ENCODE data around the gene CD209. TPM values are rescaled to one million over a fixed set of nuclear protein-coding genes. Genes with fewer than 3 reads are reported as not detected.

Gene CD209
- total RNA-seq, 2 donors from 2014 or later = not detected

DNA sequence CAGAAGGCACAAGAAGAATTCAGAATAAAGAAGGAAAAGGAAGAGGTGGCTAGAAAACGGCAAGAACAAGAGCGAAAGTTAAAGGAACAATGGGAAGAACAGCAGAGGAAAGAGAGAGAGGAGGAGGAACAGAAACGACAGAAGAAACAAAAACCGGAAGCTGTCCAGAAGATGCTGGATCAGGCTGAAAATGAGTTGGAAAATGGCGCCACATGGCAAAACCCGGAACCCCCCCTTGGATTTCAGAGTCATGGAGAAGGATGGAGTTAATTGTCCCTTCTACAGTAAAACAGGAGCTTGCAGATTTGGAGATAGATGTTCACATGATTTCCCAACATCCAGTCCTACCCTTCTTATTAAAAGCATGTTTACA is 6.7 kb downstream of the CD209 start:
- Mint-ChIP-seq H3K4me1 (peaks cover 8% of the 10 kb centered on the region), H3K4me3 (no peak overlapping the region), H3K27ac (no peak overlapping the region), H3K27me3 (peaks cover 56% of the 10 kb centered on the region), H3K36me3 (ENCODE audit: low read depth) (peaks cover 6% of the 10 kb centered on the region)
- ATAC-seq (no peak), DNase-seq (no peak)
- H3K9me3 ChIP-seq (ENCODE audit: control insufficient read depth, low read length, poor library complexity, severe bottlenecking) = no peaks in the 10 kb centered on the region

DNA sequence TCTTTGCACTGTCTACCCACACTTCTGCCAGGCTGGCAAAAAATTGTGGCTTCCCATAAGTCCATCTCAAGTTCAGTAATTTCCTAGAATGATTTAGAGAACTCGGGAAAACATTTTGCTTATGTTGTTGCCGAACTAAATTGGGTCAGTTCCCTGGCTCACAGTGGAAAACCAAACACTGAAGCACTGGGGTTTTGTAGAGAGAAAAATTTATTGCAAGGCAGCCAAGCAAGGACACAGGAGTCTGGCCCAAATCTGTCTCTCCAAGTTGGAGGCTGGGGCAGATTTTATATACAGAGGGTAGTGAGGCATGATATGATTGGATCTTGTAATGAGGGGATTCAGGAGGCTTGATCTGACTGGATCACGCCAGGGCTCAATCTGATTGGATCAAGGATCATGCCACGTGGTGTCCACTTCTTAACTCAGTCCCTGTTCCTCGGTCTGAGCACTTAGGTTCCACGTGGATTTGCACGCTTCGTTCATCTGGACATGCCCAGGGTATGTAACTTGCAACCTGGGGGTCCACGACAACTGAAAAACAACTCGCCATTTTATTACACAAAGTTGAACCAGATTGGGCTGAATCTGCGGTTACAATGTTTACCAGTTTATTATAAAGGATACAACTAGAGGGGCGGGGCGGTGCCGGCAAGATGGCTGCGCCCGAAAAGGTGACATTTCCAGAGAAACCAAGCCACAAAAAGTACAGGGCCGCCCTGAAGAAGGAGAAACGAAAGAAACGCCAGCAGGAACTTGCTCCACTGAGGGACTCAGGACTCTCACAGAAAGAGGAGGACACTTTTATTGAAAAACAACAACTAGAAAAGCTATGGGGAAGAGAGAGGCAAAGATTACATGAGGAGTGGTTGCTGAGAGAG is 7.3 kb downstream of the CD209 start:
- Mint-ChIP-seq H3K27ac (no peak overlapping the region), H3K4me3 (no peak overlapping the region), H3K36me3 (ENCODE audit: low read depth) (peaks cover 6% of the 10 kb centered on the region), H3K4me1 (peaks cover 8% of the 10 kb centered on the region), H3K27me3 (peaks cover 56% of the 10 kb centered on the region)
- DNase-seq (no peak), ATAC-seq (no peak)
- no peaks in the 10 kb centered on the region for H3K9me3 ChIP-seq (ENCODE audit: control insufficient read depth, low read length, poor library complexity, severe bottlenecking)

DNA sequence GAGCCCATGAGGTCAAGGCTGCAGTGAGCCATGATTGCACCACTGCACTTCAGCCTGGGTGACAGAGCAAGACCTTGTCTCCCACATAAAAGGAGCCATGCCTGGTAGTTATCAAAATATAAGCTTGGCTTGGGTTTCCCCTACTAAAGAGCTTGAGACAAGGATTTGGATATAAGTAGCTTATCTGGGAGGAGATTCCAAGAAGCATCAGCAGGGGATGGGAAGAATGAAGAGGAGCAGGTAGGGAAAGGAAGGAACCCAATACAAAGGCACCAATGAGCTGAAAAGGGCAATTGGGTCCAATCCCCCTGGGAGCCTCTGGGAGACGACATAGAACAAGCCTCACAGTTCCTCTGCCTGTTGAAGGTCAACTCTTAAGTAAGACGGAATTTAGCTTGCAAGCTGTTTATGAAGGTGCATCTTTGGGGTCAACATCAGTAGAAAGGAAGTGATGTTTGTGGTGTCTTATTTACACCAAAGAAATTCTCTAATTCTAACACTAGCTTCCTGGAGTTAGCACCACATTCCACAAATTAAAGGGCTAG is 8.1 kb downstream of the CD209 start:
- Mint-ChIP-seq H3K4me1 (peaks cover 11% of the 10 kb centered on the region), H3K27me3 (peaks cover 51% of the 10 kb centered on the region), H3K36me3 (ENCODE audit: low read depth) (peaks cover 8% of the 10 kb centered on the region), H3K4me3 (no peak overlapping the region), H3K27ac (no peak overlapping the region)
- ATAC-seq (no peak), DNase-seq (no peak)
- no peaks in the 10 kb centered on the region for H3K9me3 ChIP-seq (ENCODE audit: control insufficient read depth, low read length, poor library complexity, severe bottlenecking)

- ATAC-seq = no peak
- H3K4me1 Mint-ChIP-seq = peaks cover 10% of the 10 kb centered on the region
- H3K36me3 Mint-ChIP-seq (ENCODE audit: low read depth) = peaks cover 8% of the 10 kb centered on the region
- no peaks in the 10 kb centered on the region for H3K9me3 ChIP-seq (ENCODE audit: control insufficient read depth, low read length, poor library complexity, severe bottlenecking)
- peak overlapping the region; percentile 8 for H3K27ac Mint-ChIP-seq
- H3K4me3 Mint-ChIP-seq = no peak overlapping the region
- no peak for DNase-seq
- H3K27me3 Mint-ChIP-seq = peaks cover 48% of the 10 kb centered on the region
Measured at GRCh38 chr19:7738023-7738422, 9.3 kb downstream of the CD209 start.

GRCh38 chr19:7737215-7737614 is 10.1 kb downstream of the CD209 start:
- Mint-ChIP-seq H3K4me3 (no peak overlapping the region), H3K4me1 (peaks cover 10% of the 10 kb centered on the region), H3K36me3 (ENCODE audit: low read depth) (peaks cover 8% of the 10 kb centered on the region), H3K27ac (peak overlapping the region; percentile 8), H3K27me3 (peaks cover 49% of the 10 kb centered on the region)
- ATAC-seq (no peak), DNase-seq (no peak)
- H3K9me3 ChIP-seq (ENCODE audit: control insufficient read depth, low read length, poor library complexity, severe bottlenecking) = no peaks in the 10 kb centered on the region

DNA sequence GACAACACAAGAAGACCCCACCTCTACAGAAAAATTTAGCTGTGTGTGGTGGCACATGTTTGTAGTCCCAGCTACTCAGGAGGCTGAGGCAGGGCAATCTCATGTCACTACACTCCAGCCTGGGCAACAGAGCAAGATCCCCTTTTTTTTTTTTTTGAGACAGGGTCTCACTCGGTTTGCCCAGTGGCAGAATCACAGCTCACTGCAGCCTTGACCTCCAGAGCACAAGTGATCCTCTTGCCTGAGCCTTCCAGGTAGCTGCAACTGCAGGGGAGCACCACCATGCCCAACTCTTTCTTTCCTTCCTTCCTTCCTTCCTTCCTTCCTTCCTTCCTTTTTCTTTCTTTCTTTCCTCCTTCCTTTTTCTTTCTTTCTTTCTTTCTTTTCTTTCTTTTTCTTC is 11.2 kb downstream of the CD209 start:
- peaks cover 8% of the 10 kb centered on the region for H3K4me1 Mint-ChIP-seq
- H3K27ac Mint-ChIP-seq = no peak overlapping the region
- H3K36me3 Mint-ChIP-seq (ENCODE audit: low read depth) = peaks cover 8% of the 10 kb centered on the region
- H3K4me3 Mint-ChIP-seq = no peak overlapping the region
- DNase-seq (no peak), ATAC-seq (no peak)
- H3K27me3 Mint-ChIP-seq = peaks cover 48% of the 10 kb centered on the region
- no peaks in the 10 kb centered on the region for H3K9me3 ChIP-seq (ENCODE audit: control insufficient read depth, low read length, poor library complexity, severe bottlenecking)

DNA sequence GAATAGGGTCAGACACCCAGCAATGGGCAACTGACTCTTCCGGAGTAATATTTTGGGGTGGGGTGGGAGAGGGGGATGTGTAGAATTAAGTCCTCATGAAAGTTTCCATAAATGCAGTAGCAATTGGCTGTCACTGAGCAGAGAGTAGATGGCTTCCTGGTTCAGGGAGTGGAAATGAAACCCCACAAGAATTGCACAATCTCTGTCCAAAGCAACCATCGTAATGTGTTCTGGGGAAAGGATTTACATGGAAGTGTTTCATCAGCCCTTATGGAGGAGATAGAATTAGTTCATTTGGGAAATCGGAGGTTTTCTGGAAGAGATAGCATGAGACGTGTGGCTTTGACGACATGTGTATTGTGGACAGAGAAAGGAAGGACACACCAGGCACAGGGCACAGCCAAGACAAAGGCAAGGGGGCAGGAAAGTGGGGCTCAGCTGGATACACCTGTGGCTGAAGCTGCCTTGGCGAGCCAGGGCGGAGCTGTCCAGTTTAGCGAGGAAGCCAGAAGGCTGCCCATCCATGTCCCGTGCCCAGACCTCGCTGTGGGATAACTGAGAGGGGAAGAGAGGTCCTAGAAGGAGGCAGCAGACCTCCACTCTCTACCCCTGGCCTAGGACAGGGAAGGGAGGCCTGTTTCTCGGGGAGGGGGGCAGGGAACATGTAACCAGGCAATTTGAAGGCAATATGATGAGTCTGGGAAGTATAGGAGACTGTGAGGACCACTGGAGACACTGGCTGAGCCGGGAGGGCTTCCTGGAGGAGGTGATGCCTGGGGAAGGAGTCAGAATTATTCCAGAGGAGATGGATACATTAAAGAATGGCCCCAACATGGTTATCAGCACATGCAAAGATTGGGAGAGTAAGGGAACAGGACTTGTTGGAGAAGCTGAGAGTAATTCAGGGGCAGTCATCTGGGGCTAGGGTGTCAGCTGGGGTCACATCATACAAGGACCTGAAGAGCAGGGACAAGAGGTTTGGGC is 12.8 kb downstream of the CD209 start:
- Mint-ChIP-seq H3K27me3 (peaks cover 41% of the 10 kb centered on the region), H3K27ac (no peak overlapping the region), H3K36me3 (ENCODE audit: low read depth) (peaks cover 5% of the 10 kb centered on the region), H3K4me3 (no peak overlapping the region), H3K4me1 (peaks cover 12% of the 10 kb centered on the region)
- no peaks in the 10 kb centered on the region for H3K9me3 ChIP-seq (ENCODE audit: control insufficient read depth, low read length, poor library complexity, severe bottlenecking)
- DNase-seq (no peak), ATAC-seq (no peak)

DNA sequence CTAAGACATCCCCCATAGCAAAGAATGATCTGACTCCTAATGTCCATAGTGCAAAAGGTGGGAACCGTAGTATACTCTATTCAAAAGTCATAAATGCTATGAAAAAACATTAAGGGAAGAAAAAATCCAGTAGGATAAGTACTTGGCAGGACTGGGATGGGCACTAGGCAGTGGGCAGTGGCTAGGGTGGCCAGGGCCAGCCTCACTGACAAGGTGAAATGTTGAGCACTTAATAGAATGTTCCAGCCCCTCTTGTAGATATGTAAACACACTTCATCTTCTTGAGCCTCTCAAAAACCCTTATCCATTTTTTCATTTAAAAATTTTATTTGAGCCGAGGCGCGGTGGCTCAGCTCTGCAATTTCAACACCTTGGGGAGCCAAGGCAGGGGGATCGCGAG is 14.0 kb downstream of the CD209 start:
- ATAC-seq (no peak), DNase-seq (no peak)
- Mint-ChIP-seq H3K27ac (no peak overlapping the region), H3K27me3 (peaks cover 42% of the 10 kb centered on the region), H3K4me1 (peaks cover 12% of the 10 kb centered on the region), H3K36me3 (ENCODE audit: low read depth) (peaks cover 6% of the 10 kb centered on the region), H3K4me3 (peak overlapping the region; percentile 25)
- H3K9me3 ChIP-seq (ENCODE audit: control insufficient read depth, low read length, poor library complexity, severe bottlenecking) = no peaks in the 10 kb centered on the region

- Mint-ChIP-seq H3K36me3 (ENCODE audit: low read depth) (peaks cover 11% of the 10 kb centered on the region), H3K4me3 (no peak within 1 kb of the TSS), H3K27me3 (peaks cover 44% of the 10 kb centered on the region), H3K4me1 (peaks cover 10% of the 10 kb centered on the region), H3K27ac (no peak within 1 kb of the TSS)
- DNase-seq (no peak), ATAC-seq (no peak)
- H3K9me3 ChIP-seq (ENCODE audit: control insufficient read depth, low read length, poor library complexity, severe bottlenecking) = no peaks in the 10 kb centered on the region
Measured at GRCh38 chr19:7732045-7732444, 15.3 kb downstream of the CD209 start, which contains the start of gene CLEC4G. Gene CLEC4G, minus strand, starts transcription at chr19:7732110. Its CDS starts 8 bp downstream, at chr19:7732102.

- no peak for DNase-seq
- no peaks in the 10 kb centered on the region for H3K9me3 ChIP-seq (ENCODE audit: control insufficient read depth, low read length, poor library complexity, severe bottlenecking)
- H3K36me3 Mint-ChIP-seq (ENCODE audit: low read depth) = peaks cover 11% of the 10 kb centered on the region
- no peak for ATAC-seq
- H3K27me3 Mint-ChIP-seq = peaks cover 44% of the 10 kb centered on the region
- H3K27ac Mint-ChIP-seq = no peak overlapping the region
- no peak overlapping the region for H3K4me3 Mint-ChIP-seq
- peaks cover 10% of the 10 kb centered on the region for H3K4me1 Mint-ChIP-seq
Measured at GRCh38 chr19:7731615-7732014, 15.7 kb downstream of the CD209 start.

DNA sequence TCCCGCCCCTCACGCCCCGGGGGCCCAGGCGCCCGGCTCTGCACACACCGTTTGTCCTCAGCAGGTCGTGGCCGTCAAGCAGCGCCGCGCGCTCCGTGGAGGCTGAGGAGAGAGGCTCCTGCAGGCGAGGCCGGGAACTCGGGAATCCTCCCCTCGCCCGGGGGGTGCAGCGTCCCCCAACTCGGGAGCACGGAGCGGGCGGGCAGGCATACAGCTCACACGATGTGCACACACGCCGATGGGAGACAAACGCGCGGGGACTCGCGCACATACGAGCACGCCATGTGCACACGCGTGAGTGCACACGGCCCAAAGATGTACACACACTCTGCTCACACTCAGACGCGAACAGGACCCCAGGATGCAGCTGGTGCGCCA is 16.1 kb downstream of the CD209 start:
- peaks cover 44% of the 10 kb centered on the region for H3K27me3 Mint-ChIP-seq
- no peaks in the 10 kb centered on the region for H3K9me3 ChIP-seq (ENCODE audit: control insufficient read depth, low read length, poor library complexity, severe bottlenecking)
- DNase-seq = no peak
- H3K27ac Mint-ChIP-seq = no peak overlapping the region
- H3K36me3 Mint-ChIP-seq (ENCODE audit: low read depth) = peaks cover 11% of the 10 kb centered on the region
- H3K4me1 Mint-ChIP-seq = peaks cover 10% of the 10 kb centered on the region
- ATAC-seq = no peak
- H3K4me3 Mint-ChIP-seq = no peak overlapping the region

DNA sequence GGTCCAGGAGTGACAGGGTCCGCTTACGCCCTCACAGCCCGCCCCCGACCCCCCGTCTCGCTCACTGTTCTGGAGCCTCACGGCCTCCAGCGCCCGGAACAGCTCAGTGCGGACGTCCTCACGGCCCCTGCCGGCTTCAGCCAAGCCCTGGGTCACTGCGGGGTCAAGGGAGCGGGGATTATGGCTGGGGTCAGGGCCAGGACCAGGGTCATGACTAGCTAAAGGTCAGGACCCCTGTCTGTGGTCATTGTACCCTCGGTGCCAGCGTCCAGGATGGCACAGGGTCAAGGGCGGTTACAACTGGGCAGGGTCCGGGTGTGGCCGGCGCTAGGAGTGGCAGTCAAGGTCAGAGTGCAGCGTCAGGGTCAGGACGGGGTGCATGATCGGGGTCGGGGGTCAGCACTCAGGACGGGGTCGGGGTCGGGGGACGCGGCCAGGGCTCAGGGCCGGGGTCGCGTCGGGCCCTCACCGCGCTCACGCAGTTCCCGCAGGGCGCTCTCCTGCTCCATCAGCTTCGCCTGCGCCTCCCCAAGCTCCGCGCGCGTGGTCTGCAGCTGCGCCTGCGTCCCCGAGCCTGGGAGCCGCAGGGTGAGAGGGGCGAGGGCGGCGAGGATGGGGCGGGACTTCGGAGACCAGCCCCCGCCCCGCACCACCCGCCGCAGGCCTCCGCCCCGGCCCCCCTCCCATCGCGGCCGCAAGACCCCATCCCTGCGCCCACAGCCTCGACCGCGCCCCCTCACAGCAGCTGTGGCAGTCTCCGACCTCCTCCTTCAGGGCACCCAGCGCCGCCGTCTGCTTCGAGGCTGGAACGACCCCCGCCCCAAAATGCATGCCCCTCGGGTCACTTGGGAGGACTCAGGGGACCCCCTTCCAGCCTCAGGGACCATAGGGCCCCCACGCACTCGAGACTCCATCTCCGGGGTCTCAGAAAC is 16.8 kb downstream of the CD209 start:
- no peaks in the 10 kb centered on the region for H3K9me3 ChIP-seq (ENCODE audit: control insufficient read depth, low read length, poor library complexity, severe bottlenecking)
- Mint-ChIP-seq H3K36me3 (ENCODE audit: low read depth) (peaks cover 11% of the 10 kb centered on the region), H3K27me3 (peaks cover 44% of the 10 kb centered on the region), H3K4me1 (peaks cover 10% of the 10 kb centered on the region), H3K4me3 (peak overlapping the region; percentile 72), H3K27ac (no peak overlapping the region)
- no peak for DNase-seq
- no peak for ATAC-seq

Measured in T-helper 17 cell (primary cell).